Hepatic stellate cell (primary cell): ENCODE data around the gene NPIPB6.
A peak's percentile ranks its signal among the peaks of the same experiment; 100 is the strongest.
"Not testable (repeated sequence)": the region's sequence is repeated elsewhere in the genome, so short reads cannot be mapped to it uniquely, and the experiment has no call there.

ENCODE experiments used
- DNase-seq: peaks from one replicate; pipeline ENCODE4 v3.0.0; 2011; ENCODE audit warnings: low spot score

Gene NPIPB6

DNA sequence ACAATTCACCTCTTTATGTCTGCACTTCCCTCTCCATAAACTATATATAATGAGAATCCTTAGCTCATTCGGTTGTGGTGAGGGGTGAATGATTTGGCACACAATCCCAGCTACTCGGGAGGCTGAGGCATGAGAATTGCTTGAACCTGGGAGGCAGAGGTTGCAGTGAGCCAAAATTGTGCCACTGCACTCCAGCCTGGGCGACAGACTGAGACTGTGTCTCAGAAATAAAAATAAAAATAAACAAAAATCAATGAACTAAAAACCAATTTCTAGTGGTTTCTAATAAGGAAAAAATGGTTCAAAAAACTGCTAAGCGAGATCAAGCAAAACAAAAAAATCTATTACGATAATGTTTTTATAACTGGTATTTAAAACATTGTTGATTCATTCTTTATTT is at the start of gene NPIPB6:
NPIPB6 (minus strand) TSS at position 101 of the 400 bp plus-strand sequence. CDS start 686 bp downstream, outside the sequence.
- not testable (repeated sequence) for DNase-seq

DNA sequence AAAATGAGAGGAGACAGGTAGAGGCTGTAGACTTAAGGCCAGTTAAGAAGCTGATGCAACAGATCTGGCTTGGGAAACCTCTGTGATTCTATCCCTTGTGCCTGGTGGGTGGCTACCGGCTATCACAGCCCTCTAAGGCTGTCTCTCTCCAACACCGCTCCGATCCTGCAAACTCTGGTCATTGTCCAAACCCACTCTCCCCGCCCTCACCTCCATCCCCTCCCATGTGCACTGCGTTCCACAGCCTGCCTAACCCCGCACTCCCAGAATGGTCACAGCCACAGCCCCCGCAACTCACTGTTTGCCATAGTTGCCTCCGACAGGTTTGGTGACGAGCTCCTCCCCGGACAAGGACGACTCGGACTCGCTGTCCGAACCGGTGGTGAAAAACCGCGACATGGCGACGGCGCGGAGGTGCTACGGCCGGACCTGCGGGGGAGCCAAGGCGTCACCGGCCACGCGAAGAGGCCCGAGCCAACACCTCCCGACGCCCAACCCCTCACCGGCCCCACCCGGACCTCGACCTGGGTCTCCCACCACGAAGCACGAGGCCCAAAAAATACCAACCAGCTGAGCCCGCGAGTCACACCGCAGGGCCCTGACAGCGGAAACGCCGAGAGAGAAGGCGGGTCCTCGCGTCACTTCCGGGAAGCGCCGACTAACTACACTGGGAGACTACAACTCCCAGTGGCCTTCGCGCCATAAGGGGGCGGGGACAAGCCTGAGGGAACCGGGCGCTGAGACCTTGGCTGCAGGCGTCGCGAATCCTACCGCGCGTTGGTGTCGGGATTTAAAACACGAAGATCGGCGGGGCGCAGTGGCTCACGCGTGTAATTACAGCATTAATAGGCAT is 40.1 kb upstream of the NPIPB6 start, which contains the start of gene EIF3CL:
EIF3CL (minus strand) TSS at position 622 of the 853 bp plus-strand sequence; CDS start at position 399, 223 bp downstream.
- DNase-seq, result not testable (repeated sequence)

DNA sequence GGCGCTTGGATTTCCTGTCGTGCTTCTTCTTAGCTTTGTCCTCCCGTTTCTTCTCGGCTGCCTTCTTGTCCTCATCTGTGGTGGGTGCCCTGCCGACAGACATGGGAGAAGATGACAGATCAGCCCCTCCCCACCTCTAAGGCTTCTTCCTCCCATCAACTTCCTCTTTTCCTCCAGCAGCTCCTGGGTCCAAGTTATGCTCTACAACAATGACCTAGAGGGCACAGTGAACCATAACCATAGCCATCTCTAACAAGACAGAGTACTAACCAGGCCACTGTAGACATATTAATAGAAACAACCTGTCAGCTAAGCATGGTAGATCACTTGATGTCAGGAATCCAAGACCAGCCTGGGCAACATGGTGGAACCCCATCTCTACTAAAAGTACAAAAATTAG is 28.7 kb upstream of the NPIPB6 start:
- DNase-seq, result not testable (repeated sequence)

DNA sequence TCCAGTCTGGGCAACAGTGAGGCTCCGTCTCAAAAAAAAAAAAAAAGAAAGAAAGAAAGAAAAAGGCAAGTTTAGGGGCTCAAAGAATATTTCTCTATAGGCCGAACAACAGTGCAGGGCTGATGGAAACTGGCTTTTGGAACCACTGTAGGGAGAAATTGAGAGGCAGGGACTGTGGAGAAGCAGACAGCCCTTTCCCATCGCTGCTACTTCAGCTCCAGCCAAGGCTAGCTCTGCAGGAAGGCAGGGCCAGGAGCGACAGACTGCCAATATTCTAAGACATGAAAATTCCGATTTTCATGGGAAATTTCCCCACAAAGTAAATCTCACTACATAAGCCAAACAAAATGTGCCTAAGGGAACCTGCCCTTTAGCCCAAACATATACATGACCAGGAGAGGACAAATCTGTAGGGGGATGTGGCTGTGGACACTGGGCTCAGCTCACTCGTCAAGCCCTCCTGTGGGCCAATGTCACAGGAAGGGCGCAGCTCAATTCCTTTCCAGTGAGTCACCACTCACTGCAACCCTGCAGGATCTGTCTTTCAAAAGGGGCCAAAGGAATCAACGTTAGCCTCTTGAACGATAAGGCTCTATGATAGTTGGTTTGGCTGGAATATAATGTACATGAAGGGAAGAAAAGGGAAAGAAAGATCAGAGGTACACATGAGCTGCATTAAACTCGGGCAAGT is 19.0 kb upstream of the NPIPB6 start:
- DNase-seq, result not testable (repeated sequence)

DNA sequence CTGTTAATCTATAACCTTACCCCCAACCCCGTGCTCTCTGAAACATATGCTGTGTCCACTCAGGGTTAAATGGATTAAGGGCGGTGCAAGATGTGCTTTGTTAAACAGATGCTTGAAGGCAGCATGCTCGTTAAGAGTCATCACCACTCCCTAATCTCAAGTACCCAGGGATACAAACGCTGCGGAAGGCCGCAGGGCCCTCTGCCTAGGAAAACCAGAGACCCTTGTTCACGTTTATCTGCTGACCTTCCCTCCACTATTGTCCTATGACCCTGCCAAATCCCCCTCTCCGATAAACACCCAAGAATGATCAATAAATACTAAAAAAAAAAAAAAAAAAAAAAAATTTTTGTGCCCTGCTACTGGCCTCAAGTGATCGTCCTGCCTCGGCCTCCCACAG is 14.5 kb upstream of the NPIPB6 start:
- not testable (repeated sequence) for DNase-seq

DNA sequence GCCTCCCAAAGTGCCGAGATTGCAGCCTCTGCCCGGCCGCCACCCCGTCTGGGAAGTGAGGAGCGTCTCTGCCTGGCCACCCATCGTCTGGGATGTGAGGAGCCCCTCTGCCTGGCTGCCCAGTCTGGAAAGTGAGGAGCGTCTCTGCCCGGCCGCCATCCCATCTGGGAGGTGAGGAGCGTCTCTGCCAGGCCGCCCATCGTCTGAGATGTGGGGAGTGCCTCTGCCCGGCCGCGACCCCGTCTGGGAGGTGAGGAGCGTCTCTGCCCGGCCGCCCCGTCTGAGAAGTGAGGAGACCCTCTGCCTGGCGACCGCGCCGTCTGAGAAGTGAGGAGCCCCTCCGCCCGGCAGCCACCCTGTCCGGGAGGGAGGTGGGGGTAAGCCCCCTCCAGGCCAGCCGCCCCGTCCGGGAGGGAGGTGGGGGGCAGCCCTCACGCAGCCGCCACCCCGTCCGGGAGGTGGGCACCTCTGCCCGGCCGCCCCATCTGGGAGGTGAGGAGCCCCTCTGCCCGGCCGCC is 13.9 kb upstream of the NPIPB6 start:
- DNase-seq, result not testable (repeated sequence)

DNA sequence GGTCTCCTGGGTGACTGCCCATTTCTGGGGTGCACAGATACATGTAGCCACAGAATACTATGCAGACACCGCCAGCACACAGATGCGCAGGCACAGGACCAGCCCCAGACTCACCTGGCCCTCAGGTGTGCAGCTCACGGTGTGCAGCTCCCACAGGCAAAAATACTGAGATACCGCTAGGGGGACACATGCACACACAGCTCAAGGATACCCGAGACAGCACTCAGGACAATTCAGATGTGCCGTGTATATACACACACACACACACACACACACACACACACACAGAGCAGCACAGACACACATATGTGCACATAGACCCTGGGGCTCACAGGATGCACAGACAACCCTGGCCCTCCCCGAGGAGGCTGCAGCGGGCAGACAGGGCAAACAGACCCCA is 11.8 kb upstream of the NPIPB6 start:
- DNase-seq, result not testable (repeated sequence)

DNA sequence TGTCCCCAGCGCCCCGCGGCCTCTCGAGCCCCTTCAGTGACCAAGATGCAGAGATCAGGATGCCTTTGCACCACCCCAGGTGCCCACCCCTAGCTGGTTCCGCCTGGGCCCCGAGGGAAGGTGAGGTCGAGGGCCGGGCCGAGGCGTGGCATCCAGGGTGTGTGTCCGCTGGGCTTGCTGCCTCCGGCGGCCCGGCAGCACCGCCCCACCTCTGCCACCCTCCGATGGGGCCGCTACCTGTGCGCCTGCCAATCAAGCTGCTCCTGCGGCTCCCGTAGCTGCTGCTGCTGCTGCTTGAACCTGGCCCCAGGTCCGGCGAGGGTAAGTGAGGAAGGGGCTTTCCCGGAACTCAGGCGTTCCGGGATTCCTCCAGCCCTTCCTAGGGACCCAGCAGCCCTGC is 11.0 kb upstream of the NPIPB6 start:
- DNase-seq, result not testable (repeated sequence)

DNA sequence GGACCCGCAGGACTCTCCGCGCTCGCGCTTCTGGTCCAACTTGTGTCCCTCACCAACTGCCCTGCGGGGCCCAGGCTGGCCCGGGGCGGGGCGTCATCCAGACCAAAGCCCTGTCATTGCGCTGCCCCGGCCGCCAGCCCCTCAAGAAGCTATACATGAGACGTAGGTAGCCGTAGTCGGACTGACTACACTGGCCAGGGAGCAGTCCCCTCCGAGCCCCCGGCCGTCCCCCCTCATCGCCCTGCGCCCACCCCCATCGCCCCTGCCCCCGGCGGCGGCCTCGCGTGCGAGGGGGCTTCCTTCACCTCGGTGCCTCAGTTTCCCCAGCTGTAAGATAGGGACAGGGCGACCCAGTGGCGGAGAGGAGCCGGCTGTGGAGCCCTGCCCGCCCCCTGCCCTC is 4.6 kb upstream of the NPIPB6 start:
- DNase-seq, result not testable (repeated sequence)

DNA sequence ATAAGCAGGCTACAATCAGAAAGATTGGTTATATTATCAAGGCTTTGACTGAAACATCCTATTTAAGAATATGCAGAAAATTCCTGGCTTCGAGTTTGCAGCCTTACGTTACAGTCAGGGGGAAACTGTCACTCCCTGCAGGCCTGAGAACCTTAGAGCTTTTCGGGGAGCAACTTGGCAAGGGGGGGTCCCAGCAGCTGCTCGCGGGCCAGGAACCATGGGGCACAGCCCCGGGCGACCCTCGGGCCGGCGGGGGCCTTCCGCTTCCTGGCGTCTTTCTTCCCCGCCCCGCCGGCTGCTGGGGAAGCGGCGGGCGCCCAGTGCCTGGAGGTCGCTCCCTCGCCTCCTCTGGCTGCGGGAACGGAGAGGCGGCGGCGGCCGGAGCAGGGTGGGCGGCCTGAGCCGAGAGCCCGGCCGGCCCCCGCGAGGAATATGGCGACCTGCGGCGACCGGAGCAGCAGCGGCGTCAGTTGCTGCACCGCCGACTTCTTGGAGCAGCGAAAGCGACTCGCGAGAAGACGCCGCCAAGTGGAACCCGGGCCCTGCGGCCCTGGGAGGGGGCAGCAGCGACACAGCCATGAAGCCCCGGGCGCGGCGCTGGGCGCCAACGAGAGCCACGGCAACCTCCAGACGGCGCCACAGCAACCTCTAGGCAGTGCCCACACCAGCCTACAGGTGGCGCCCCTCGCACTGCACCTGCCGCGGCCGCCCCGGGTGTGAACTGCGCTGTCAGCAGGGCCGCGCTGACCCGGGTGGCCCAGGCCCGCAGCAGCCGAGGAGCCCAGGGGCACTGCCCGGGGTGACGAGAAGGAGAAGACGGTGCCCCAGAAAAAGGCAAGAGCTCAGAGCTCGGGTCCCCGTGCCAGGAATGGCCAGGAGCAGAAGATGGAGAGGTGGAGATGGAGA is 1.2 kb upstream of the NPIPB6 start:
- not testable (repeated sequence) for DNase-seq

DNA sequence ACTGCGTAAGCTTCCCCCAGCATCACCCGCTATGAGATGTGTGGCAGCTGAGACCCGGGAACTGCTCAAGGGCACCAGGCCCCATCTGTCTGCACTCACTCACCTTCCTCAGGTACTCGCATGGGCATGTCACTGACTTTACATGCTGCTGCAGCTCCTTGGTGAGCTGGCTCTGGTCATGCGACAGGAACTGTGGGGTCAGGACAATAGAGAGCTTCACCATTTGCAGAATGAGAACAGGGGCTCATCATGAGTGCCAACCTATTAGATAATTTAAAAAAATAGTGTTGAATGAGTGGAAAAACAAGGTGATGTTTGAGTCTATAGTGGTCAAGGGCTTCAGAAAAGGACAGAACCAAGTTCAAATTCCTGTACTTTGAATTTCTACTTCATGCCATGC is 708 bp downstream of the NPIPB6 start:
- DNase-seq, result not testable (repeated sequence)

DNA sequence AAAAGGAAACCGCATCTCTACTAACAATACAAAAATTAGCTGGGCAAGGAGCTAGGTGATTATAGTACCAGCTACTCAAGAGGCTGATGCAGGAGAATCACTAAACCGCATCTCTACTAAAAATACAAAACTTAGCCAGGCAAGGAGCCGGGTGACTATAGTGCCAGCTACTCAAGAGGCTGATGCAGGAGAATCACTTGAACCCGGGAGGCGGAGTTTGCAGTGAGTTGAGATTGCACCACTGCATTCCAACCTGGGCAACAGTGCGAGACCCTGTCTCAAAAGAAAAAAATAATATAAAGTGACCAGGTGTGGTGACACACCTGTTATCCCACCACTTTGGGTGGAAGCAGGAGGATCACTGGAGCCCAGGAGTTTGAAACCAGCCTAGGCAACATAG is 25.1 kb downstream of the NPIPB6 start:
- DNase-seq, result not testable (repeated sequence)

DNA sequence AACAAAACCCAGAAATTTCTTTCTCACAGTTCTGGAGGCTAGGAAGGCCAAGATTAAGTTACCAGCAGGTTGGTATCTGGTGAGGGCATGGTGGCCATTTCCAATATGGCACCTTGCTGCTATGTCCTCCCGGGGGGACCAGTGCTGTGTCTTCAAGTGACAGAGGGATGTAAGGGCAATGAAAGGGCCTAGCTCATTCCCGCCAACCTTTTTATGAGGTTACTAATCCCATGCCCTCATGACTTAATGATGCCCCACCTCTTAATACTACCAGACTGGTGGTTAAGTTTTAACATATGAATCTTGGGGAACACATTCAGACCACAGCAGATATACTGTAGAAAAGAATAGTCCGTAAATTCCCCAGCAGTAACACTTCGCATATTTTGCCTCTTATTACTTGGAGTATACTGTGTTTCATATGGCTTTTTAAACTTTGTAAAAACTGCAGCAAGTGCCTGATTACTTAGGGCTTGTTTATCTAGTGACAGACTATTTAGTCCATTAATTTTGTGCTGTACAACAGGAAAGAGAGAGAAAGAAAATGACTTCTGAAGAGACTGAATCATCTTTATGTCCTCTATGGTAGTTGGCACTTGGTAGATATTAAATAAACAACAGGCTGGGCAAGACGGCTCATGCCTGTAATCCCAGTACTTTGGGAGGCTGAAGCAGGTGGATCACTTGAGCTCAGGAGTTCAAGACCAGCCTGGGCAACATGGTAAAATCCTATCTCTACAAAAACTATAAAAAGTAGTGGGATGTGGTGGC is 26.2 kb downstream of the NPIPB6 start:
- not testable (repeated sequence) for DNase-seq

DNA sequence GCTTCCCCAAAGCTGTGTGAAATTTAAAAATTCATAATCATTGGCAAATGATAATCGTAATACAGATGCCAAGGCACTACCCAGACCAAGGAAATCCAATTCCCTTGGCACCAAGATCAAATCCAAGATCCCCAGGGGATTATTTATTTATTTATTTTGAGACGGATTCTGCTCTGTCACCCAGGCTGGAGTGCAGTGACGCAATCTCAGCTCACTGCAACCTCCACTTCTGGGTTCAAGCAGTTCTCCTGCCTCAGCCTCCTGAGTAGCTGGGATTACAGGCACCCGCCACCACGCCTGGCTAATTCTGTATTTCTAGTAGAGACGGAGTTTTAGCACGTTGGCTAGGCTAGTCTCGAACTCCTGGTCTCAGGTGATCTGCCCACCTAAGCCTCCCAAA is 27.6 kb downstream of the NPIPB6 start:
- DNase-seq, result not testable (repeated sequence)

DNA sequence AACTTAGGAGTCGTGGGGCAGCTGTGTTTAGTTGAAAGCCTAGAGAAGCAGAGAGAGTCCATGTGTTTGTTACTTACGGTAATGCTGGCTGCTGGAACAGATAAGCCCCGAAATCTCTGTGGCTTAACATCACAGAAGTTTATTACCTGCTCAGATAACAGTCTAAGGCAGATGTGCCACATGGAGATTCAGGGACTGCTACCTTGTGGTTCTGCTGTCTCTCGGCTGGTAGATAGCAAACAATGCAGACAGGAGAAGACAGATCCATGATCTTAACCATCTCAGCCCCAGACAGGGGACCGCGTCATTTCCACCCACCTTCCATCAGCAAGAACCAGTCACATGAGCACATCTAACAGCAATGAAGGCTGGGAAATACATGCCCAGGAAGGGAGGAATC is 30.7 kb downstream of the NPIPB6 start:
- DNase-seq, result not testable (repeated sequence)

DNA sequence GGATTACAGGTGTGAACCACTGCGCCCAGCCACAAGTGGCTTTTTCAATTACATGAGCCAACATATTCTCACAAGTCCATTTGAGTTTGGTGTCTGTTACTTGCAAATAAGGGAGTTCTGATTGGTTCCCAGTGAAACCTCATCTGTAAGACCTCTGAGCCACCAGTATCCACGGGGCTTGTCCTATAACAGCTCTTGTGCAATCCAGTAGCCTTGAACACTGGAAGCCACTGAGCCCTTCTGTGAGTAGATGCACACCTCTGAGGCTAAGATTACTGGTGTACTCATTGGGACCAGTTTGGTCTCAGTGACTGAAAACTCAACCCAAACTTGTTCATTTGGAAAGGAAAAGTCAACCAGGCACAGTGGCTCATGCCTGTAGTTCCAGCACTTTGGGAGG is 32.3 kb downstream of the NPIPB6 start:
- DNase-seq, result not testable (repeated sequence)

DNA sequence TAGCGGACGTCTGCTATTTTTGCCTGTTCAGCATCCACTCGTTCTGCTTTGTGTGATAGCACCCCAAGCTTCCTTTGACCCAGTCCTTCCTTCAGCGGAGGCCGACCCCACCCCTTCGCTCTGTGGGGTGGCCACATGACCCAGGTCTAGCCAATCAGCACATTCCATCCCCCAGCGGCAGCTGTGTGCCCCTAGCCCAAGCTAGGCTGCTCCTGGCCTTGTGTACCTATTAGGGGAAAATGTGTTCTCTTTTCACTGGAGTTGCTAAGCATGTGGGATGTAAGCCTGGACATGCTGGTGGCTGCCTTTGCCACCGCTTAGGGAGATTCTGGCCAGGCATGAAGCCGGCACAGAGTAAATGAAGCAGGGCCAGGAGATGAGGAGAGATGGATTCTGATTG is 33.1 kb downstream of the NPIPB6 start:
- not testable (repeated sequence) for DNase-seq

DNA sequence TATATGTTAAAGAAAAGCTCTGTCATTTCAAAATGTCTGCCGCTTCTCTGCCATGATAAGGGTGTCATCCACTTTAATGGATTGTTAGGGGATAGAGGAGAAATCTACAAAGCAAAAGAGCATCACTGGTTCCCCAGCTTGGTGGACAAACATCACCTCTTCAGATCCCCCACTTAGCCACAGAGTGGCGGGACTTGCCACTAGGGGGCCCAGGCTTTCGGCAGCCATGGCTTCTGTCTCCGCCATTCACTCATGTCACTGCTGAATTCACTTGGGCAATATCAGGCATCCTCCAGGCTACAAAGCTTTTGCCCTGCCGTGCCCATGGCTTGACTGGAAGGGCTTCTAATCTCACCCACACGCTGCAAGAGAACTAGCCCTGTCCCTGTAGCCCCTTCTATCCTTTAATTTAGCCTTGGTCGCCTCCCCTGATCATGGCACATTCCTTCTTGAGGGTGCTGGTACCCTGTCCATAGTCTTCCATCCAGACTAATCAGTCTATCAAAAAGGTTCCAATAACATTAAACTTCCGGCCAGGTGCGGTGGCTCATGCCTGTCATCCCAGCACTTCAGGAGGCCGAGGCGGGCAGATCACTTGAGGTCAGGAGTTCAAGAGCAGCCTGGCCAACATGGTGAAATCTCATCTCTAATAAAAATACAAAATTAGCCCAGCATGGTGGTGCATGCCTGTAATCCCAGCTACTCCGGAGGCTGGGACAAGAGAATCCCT is 36.3 kb downstream of the NPIPB6 start:
- peak; percentile 86 for DNase-seq

DNA sequence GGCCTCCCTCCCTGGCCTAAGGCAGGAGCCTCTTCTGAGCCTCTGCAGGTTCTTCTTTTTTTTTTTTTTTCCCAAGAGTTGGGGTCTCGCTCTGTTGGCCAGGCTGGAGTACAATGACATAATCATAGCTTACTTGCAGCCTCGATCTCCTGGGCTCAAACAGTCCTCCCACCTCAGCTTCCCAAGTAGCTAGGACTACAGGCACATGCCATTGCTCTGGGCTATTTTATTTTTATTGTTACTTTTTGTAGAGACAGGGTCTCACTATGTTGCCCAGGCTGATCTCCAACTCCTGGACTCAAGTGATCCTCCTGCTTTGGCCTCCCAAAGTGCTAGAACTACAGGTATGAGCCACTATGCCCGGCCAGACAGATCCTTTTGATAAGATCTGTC is 38.4 kb downstream of the NPIPB6 start:
- no peak for DNase-seq

DNA sequence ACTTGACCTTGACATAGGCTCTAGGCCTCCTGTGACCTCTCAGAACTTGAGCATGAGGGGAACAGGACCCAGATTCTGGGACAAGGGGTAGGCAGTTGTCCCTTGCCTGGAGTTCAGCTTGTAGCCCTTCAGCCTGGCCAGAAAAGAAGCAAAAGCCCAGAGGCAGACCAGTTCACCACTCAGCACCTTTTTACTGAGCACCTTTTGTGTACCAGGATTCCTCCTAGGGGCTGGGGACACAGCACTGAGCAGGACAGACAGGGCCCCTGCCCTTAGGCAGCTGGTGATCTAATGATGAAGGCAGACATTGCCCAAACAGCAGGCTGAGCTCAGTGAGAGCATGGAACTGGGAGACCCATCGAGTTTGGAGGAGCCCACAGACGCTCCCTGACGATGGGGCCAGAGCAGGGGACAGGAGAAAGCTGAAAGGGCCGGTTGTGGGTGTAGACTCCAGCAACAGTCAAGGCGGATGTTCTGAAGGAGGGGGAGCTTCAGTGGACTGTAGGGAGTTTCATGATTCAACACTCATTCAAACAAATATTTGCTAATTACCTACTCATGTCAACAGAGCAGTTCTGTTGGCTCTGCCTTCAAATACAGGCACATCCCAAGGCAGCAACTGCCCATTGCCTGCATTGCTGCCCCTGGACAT is 38.9 kb downstream of the NPIPB6 start:
- DNase-seq, result no peak
